B cell (primary cell): ENCODE results near the gene PHYHIPL. TPM values are rescaled to one million over a fixed set of nuclear protein-coding genes. Genes with fewer than 3 reads are reported as not detected.

Experiments used
- ATAC-seq: fragments of 200-7000 bp; cut with Tn5 transposase; one replicate; pipeline ENCODE4 v1.10.0; 2021; ENCODE audit warnings: low read depth, mild to moderate bottlenecking, moderate number of reproducible peaks, moderate library complexity
- CTCF ChIA-PET: fragments of 350-600 bp; sonication (Branson Sonifier 250); formaldehyde crosslinking; loops from one replicate; lab custom pipeline; 2021; ENCODE audit warnings: antibody characterized with exemption, inconsistent platforms; lab: Charles Lee
- POLR2A ChIA-PET: fragments of 350-600 bp; sonication (Branson Sonifier 250); formaldehyde crosslinking; loops from one replicate; lab custom pipeline; 2021; ENCODE audit warnings: antibody characterized with exemption; lab: Charles Lee
- DNase-seq: peaks from one replicate; pipeline ENCODE4 v3.0.0; 2013
- H2AFZ ChIP-seq: 2 replicates; pipeline ENCODE4 v1.6.1; 2012; ENCODE audit warnings: mild to moderate bottlenecking, low read depth, low read length; ENCODE audit not compliant: insufficient read depth, poor library complexity, severe bottlenecking
- H3K27ac ChIP-seq, 2 donors: 1 replicate in 1 of 2; 2 replicates in 1 of 2; pipeline ENCODE4 v1.5.1; 2012 to 2013; ENCODE audit warnings: low read length in 2 of 2, mild to moderate bottlenecking in 2 of 2, moderate library complexity in 1 of 2
- H3K27me3 ChIP-seq, 4 experiments: fragments of 200-600 bp in 1 of 4; sonication (generic) in 1 of 4; replicated peaks in 1 of 4; 1 replicate in 2 of 4; 2 replicates in 2 of 4; pipeline versions ENCODE4 v1.6.1 to v1.7.0; 2013 to 2016; ENCODE audit warnings: low read length in 3 of 4, mild to moderate bottlenecking in 2 of 4, mixed read lengths in 1 of 4, moderate library complexity in 1 of 4; ENCODE audit not compliant: insufficient read depth in 4 of 4, control insufficient read depth in 3 of 4; ENCODE audit errors: control extremely low read depth in 1 of 4
- H3K36me3 ChIP-seq, 2 experiments: replicated peaks in 1 of 2; 1 replicate in 1 of 2; 2 replicates in 1 of 2; pipeline versions ENCODE4 v1.6.1 to v1.7.1; 2013; ENCODE audit warnings: low read length in 1 of 2; ENCODE audit not compliant: insufficient read depth in 2 of 2, control insufficient read depth in 1 of 2; ENCODE audit errors: control extremely low read depth in 1 of 2, extremely low read depth in 1 of 2
- H3K4me1 ChIP-seq, 2 donors: fragments of 200-600 bp in 1 of 2; sonication (generic) in 1 of 2; 1 replicate in 1 of 2; 2 replicates in 1 of 2; pipeline versions ENCODE4 v1.5.1 to v1.6.1; 2013 to 2017; ENCODE audit warnings: low read length in 2 of 2; ENCODE audit not compliant: control insufficient read depth in 2 of 2, insufficient read depth in 2 of 2
- H3K4me2 ChIP-seq: replicated peaks from 2 replicates; pipeline ENCODE3; 2012; ENCODE audit warnings: mild to moderate bottlenecking, low read depth, low read length; ENCODE audit not compliant: poor library complexity, severe bottlenecking
- H3K4me3 ChIP-seq, 5 experiments: fragments of 200-600 bp in 1 of 5; sonication (generic) in 1 of 5; 1 replicate in 3 of 5; 2 replicates in 2 of 5; pipeline versions ENCODE4 v1.5.1 to v1.7.0; 2011 to 2016; ENCODE audit warnings: low read length in 4 of 5, mild to moderate bottlenecking in 4 of 5, low read depth in 2 of 5, control low read depth in 1 of 5, moderate library complexity in 1 of 5; ENCODE audit not compliant: insufficient read depth in 1 of 5; ENCODE audit errors: control extremely low read depth in 1 of 5, extremely low read depth in 1 of 5
- H3K79me2 ChIP-seq: fragments of 200-600 bp; sonication (generic); one replicate; pipeline ENCODE4 v1.6.0; 2016; ENCODE audit warnings: low read length; ENCODE audit not compliant: control insufficient read depth, insufficient read depth
- H3K9ac ChIP-seq: fragments of 200-600 bp; sonication (generic); 2 replicates; pipeline ENCODE4 v1.6.1; 2017; ENCODE audit warnings: mild to moderate bottlenecking, low read length, moderate library complexity
- H3K9me3 ChIP-seq, 3 donors: one replicate each; pipeline versions ENCODE4 v1.6.1 to v1.7.1; 2013; ENCODE audit warnings: low read length in 2 of 3; ENCODE audit not compliant: control insufficient read depth in 2 of 3, insufficient read depth in 1 of 3; ENCODE audit errors: control extremely low read depth in 1 of 3
- H4K20me1 ChIP-seq: 2 replicates; pipeline ENCODE4 v1.6.0; 2012; ENCODE audit warnings: mild to moderate bottlenecking, low read length; ENCODE audit not compliant: insufficient read depth, control insufficient read depth, poor library complexity, severe bottlenecking
- H3K27ac Mint-ChIP-seq: one replicate; pipeline ENCODE4 v1.8.0; 2021; ENCODE audit warnings: mixed read lengths
- H3K27me3 Mint-ChIP-seq: one replicate; pipeline ENCODE4 v1.8.0; 2021; ENCODE audit warnings: mixed read lengths
- H3K4me1 Mint-ChIP-seq: one replicate; pipeline ENCODE4 v1.8.0; 2021; ENCODE audit warnings: mixed read lengths
- H3K4me3 Mint-ChIP-seq: one replicate; pipeline ENCODE4 v1.8.0; 2021; ENCODE audit warnings: mixed read lengths
- H3K9me3 Mint-ChIP-seq: one replicate; pipeline ENCODE4 v1.8.0; 2022; ENCODE audit warnings: mixed read lengths; ENCODE audit not compliant: insufficient read depth
- EZH2 ChIP-seq: IDR thresholded peaks from 2 replicates; pipeline ENCODE4 v1.6.1; 2012; ENCODE audit warnings: borderline replicate concordance, low read depth, mild to moderate bottlenecking, moderate library complexity, low read length; ENCODE audit not compliant: insufficient read depth, poor library complexity, severe bottlenecking
- WGBS: methylation state at CpG from one replicate; pipeline ENCODE4 v1.1.5; 2013; ENCODE audit warnings: missing lambda C conversion rate; ENCODE audit not compliant: insufficient coverage; 5-methylcytosine and 5-hydroxymethylcytosine counted together
- intact Hi-C: fragments of 100-400 bp; cut with micrococcal nuclease; formaldehyde crosslinking; loops from one replicate; pipeline ENCODE4 v1.10.0; 2022
- polyA plus RNA-seq: library from polyadenylated mRNA; depleted of rRNA; stranded (reverse); fragments of >200 nt; gene quantifications from 2 replicates; pipeline ENCODE4 v1.2.3, GENCODE V29; 2012
- total RNA-seq, 2 donors: library from RNA; stranded (reverse); fragments of 120-200 nt in 1 of 2; gene quantifications; 1 replicate in 1 of 2; 2 replicates in 1 of 2; pipeline versions ENCODE4 v1.2.3 to v1.2.4, GENCODE V29; 2013 to 2022
- TF ChIP-seq, protein P1 (sequence below): fragments of 200-600 bp; IDR thresholded peaks from one replicate; pipeline ENCODE4 v1.8.0; 2022; ENCODE audit warnings: antibody characterized with exemption, mild to moderate bottlenecking

Gene PHYHIPL
- total and polyA plus RNA-seq, 2 donors (not counting 1 experiment from before 2014, with no cell fraction given) = not detected

DNA sequence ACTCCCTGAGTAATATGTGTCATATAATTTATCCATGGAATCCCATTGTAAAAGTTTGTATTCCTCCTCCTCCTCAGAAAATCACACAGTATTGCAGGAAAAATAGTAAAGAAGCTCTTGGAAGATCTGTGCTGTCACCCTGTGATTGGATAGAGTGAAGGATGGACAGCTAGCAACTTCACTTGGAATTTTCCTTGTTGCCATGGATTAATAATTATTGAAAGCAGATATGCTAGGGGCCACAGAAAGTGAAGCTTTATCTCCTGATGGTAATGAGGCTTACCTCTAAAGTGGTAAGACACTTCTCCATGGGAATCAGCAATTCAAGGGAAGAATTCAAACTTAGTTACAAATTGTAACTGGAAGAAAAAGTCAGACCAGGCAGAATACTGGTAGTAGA lies 48.8 kb downstream of the PHYHIPL start:
- no peak for TF ChIP-seq EZH2
- TF ChIP-seq, protein P1, sequence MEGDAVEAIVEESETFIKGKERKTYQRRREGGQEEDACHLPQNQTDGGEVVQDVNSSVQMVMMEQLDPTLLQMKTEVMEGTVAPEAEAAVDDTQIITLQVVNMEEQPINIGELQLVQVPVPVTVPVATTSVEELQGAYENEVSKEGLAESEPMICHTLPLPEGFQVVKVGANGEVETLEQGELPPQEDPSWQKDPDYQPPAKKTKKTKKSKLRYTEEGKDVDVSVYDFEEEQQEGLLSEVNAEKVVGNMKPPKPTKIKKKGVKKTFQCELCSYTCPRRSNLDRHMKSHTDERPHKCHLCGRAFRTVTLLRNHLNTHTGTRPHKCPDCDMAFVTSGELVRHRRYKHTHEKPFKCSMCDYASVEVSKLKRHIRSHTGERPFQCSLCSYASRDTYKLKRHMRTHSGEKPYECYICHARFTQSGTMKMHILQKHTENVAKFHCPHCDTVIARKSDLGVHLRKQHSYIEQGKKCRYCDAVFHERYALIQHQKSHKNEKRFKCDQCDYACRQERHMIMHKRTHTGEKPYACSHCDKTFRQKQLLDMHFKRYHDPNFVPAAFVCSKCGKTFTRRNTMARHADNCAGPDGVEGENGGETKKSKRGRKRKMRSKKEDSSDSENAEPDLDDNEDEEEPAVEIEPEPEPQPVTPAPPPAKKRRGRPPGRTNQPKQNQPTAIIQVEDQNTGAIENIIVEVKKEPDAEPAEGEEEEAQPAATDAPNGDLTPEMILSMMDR = no peak
- no peak overlapping the region for H3K4me3 Mint-ChIP-seq
- no peak overlapping the region for H2AFZ ChIP-seq
- ChIA-PET CTCF (no interaction called here), POLR2A (no interaction called here)
- no peak overlapping the region for H3K4me2 ChIP-seq
- H3K9me3 ChIP-seq = peaks cover 0 to 1% (median 0%) of the 10 kb centered on the region in 3 donors
- no peaks in the 10 kb centered on the region for H3K4me1 ChIP-seq
- no peaks in the 10 kb centered on the region for H3K79me2 ChIP-seq
- H3K36me3 ChIP-seq = no peaks in the 10 kb centered on the region
- no peak overlapping the region for H3K9ac ChIP-seq
- H3K9me3 Mint-ChIP-seq = no peaks in the 10 kb centered on the region
- no peaks in the 10 kb centered on the region for H3K27me3 Mint-ChIP-seq
- H4K20me1 ChIP-seq = no peaks in the 10 kb centered on the region
- intact Hi-C loops = no loop called here
- H3K4me1 Mint-ChIP-seq = no peaks in the 10 kb centered on the region
- no peaks in the 10 kb centered on the region for H3K27me3 ChIP-seq
- H3K27ac ChIP-seq = no peak overlapping the region
- H3K27ac Mint-ChIP-seq = no peak overlapping the region
- no peak for ATAC-seq
- DNase-seq = no peak
- no peak overlapping the region for H3K4me3 ChIP-seq

DNA sequence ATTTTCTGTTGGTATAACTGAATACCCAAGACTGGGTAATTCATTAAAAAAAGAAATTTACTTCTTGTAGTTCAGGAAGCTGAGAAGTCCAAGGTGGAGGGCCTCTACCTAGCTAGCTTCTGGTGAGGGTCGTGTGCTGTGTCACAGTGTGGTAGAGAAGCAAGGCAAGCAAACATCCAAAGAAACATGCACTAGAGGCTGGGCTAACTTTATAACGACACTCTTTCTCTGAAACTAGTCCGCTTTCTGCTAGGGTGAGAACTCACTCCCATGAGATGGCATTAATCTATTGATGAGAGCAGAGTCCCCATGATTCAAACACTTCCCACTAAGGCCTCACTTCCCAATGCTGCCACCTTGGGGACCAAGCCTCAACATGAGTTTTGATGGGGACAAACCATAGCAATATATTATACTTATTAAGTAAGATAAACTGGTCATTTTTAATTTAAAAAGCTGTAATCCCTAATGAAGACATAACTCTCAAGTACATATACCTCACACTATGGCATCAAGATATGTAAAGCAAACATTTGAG lies 50.8 kb downstream of the PHYHIPL start:
- no peaks in the 10 kb centered on the region for H3K36me3 ChIP-seq
- ATAC-seq (no peak), DNase-seq (no peak)
- H3K4me1 ChIP-seq = no peaks in the 10 kb centered on the region
- H3K27ac Mint-ChIP-seq = no peak overlapping the region
- H4K20me1 ChIP-seq = no peaks in the 10 kb centered on the region
- no peaks in the 10 kb centered on the region for H3K9me3 Mint-ChIP-seq
- no peak overlapping the region for H3K4me3 Mint-ChIP-seq
- CTCF ChIA-PET = no interaction called here
- H2AFZ ChIP-seq = no peak overlapping the region
- no peak overlapping the region for H3K4me3 ChIP-seq
- TF ChIP-seq EZH2 = no peak
- TF ChIP-seq, protein P1 = no peak
- peaks cover 0 to 1% (median 0%) of the 10 kb centered on the region in 3 donors for H3K9me3 ChIP-seq
- no peak overlapping the region for H3K27ac ChIP-seq
- H3K9ac ChIP-seq = no peak overlapping the region
- no peak overlapping the region for H3K4me2 ChIP-seq
- H3K27me3 ChIP-seq = no peaks in the 10 kb centered on the region
- H3K79me2 ChIP-seq = no peaks in the 10 kb centered on the region
- no CpG with 5 or more reads among the region's 3 CpGs for WGBS
- POLR2A ChIA-PET = no interaction called here
- intact Hi-C loops = no loop called here
- no peaks in the 10 kb centered on the region for H3K4me1 Mint-ChIP-seq
- H3K27me3 Mint-ChIP-seq = no peaks in the 10 kb centered on the region
